ENCODE measurements around the gene TGFB3. TPM values are rescaled to one million over a fixed set of nuclear protein-coding genes. Genes with fewer than 3 reads are reported as not detected.

The TGFB3 gene
- total RNA-seq, 1 donor from 2014 or later: 57.9 TPM

Other genes starting within 250 kb of the TGFB3 start
- gene IFT43, start 3.8 kb upstream of the TGFB3 start, total RNA-seq: 42.6 TPM
- 43.5 TPM for gene GPATCH2L, start 169.9 kb upstream of the TGFB3 start, total RNA-seq

All from mucosa of gallbladder (tissue), 1 donor.